Globus pallidus (tissue), 1 donor: Measurements from ENCODE around the gene PTAFR.

ENCODE experiments used
- DNase-seq: peaks from one replicate; pipeline ENCODE4 v3.0.0-alpha.2; 2015; ENCODE audit warnings: low spot score

PTAFR gene

GRCh38 chr1:28176492-28177470, at the start of gene PTAFR:
PTAFR (minus strand) TSS chr1:28176690; CDS start chr1:28151021, 25,669 bp downstream.
- peak; percentile 24 for DNase-seq

DNA sequence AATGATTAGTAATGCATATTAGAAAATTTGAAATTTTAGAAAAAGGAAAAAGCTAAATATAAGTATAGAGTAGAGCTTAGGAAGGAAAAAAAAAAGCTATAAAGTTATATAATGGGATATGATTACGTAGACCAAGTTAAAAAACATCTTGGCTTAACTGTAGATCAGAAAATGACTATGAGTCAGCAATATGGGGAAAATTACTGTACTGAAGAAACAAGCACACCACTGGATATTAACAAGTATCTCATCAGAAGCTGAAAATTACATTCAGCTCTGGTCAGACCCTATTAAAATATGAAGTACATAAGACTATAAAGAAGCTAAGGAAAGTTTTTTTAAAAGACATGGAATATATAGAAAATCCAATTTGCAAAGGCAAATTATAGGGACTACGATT, 36.8 kb upstream of the PTAFR start:
- DNase-seq: no peak

GRCh38 chr1:28209700-28210099, 33.2 kb upstream of the PTAFR start:
- no peak for DNase-seq

DNA sequence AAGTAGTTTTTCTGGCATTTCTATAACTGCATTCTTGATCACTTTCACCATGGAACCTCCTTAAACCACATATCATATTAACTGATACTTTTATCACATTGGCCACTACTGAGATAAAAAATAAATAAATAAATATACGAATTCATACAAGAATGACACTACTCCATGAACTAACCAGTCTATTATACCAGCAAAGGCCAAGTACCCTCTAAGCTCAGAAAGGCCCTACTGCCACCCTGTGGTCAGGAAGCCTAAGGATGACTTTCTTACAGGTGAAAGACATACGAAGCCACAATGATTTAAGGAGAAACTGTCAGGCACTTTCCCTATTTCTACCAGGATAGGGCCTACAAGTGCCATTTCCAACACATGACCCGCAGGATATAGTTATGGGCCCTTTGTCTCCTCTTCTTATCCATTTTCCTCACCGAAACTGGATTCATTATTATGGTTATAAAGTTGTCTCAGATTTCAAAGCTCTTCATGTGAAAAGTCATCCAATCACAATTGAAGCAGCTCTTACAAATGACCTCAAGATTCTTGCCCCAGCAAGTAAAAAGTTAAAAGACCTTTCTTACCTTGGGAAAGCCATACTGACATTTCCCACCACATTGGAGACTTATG, 32.4 kb upstream of the PTAFR start:
- peak; percentile 79 for DNase-seq

DNA sequence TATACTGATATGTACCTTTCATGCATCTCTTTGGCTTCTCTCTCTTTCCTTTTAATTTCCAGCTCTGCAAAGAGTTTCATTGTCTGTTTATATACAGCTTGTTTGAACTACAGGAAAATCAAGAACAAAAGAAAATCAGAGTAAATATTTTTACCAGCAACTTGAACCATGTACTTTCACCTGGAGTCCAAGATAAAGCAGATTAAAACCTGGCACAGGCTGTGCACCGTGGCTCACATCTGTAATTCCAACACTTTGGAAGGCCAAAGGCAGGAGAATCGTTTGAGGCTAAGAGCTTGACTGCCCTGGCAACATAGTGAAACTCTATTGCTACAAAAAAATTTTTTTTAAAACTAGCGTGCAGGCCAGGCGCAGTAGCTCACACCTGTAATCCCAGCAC, 28.8 kb upstream of the PTAFR start:
- no peak for DNase-seq

- no peak for DNase-seq
These were observed 23.9 kb upstream of the PTAFR start for GRCh38 chr1:28200234-28200873.

GRCh38 chr1:28199328-28200233, 23.1 kb upstream of the PTAFR start:
- no peak for DNase-seq

- DNase-seq: no peak
These were observed 21.4 kb upstream of the PTAFR start for GRCh38 chr1:28197682-28198415.

GRCh38 chr1:28196330-28196729, 19.8 kb upstream of the PTAFR start:
- DNase-seq: no peak

- DNase-seq: no peak
These were observed 19.3 kb upstream of the PTAFR start for GRCh38 chr1:28195780-28196179.

DNA sequence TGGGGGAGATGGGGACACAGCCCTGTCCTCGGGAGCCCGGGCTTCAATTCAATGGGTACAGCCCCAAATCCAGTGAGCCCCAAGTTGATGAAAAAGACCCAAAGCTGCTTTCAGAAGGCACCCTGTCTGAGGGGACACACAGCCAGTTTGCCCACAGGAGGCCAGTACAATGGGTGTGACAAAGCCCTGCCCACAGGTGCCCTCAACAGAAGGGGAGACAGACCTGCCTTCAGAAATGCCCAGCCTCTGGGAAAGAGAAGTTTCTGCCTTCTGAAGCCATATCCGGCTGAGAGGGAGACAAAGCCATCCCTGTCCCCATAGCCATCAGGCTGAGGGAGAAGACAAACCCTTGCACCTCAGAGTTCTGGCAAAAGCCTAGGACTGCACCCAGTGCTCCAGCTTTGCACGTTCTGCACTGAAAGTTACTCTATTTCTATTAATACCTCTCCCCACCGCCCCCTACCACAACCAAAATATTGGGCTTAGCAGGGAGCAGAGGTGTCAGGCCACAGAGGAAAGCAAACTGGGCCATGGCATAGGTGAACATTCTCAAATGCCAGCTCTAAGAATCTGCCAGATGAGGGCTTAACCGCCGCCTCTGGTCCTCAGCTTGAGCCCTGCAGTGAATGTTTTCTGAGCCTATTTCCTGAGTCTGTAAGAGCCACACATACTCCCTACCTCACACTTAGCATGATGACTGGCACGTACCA, 18.0 kb upstream of the PTAFR start:
- no peak for DNase-seq

GRCh38 chr1:28193701-28194161, 17.2 kb upstream of the PTAFR start:
- no peak for DNase-seq

- DNase-seq: no peak
These were observed 14.6 kb upstream of the PTAFR start for GRCh38 chr1:28190996-28191645.

DNA sequence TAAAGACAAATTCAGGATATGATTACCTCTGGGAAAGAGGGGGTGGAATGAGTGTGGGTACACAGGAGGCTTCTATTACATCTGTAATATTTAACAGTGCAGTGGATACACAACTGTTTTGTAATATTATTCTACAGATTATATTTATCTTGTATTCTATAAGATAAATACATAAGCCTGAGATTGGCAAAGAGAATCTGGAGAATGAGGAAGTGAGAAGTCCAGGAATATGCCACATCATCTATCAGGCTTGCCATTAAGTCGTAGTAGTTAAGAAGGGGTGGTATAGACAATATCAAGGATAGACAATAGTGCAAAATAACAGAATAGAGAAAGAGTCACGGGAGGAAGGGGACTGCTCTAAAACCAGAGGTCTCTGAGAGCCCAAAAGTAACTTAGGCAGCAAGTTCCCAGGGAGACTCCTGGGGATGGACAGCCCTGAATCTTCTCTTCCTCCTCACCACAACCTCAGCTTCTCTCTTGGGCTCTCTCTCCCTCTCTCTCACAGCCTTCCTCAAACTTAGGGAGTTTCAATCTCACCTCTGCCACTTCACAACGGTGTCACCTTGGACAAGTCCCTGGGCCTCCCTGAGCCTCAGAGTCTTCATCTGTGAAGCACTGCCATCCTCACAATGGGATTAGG, 14.0 kb upstream of the PTAFR start:
- DNase-seq: no peak

DNA sequence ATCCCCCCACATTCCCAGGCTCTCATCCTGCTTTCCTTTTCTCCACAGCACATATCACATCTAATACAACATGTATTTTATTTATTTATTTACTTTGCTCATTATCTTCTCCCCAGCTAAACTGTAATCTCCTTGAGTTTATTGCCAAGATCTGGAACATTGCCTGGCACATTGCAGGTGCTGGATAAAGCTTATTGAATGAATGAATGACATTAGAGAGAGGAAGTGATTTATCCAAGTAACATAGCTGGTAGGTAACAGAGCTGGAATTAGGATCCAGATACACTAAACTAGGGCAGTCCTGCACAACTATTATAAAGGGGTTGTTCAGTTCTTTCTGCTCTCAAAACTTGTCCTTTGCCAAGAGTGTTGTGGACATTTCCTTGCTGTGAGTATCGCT, 8.6 kb upstream of the PTAFR start:
- no peak for DNase-seq

- DNase-seq: no peak
These were observed 4.1 kb upstream of the PTAFR start for GRCh38 chr1:28180306-28181305.

GRCh38 chr1:28178690-28179485, 2.4 kb upstream of the PTAFR start:
- no peak for DNase-seq
